Left lung (tissue), 10 donors: ENCODE measurements around the gene MYADML2. TPM values are rescaled to one million over a fixed set of nuclear protein-coding genes. Genes with fewer than 3 reads are reported as not detected.

ENCODE experiments used
- ATAC-seq: fragments of 200-7000 bp; cut with Tn5 transposase; one replicate; pipeline ENCODE4 v1.9.1; 2020; ENCODE audit warnings: moderate library complexity
- DNase-seq, 4 donors: peaks; one replicate each; pipeline ENCODE4 v3.0.0-alpha.2; 2013 to 2020
- H3K27ac ChIP-seq, 2 donors: fragments of 200-600 bp; sonication (generic) in 1 of 2; one replicate each; pipeline versions ENCODE4 v1.5.0 to v1.8.0; 2020 to 2021
- H3K27me3 ChIP-seq, 2 donors: fragments of 200-600 bp; sonication (generic) in 1 of 2; one replicate each; pipeline versions ENCODE4 v1.5.0 to v1.8.0; 2020 to 2021
- H3K36me3 ChIP-seq, 2 donors: fragments of 200-600 bp; sonication (generic) in 1 of 2; one replicate each; pipeline versions ENCODE4 v1.5.0 to v1.8.0; 2020 to 2021
- H3K4me1 ChIP-seq, 2 donors: fragments of 200-600 bp; one replicate each; pipeline ENCODE4 v1.8.0; 2021
- H3K4me3 ChIP-seq, 2 donors: fragments of 200-600 bp; sonication (generic) in 1 of 2; one replicate each; pipeline versions ENCODE4 v1.5.0 to v1.8.0; 2020 to 2021; ENCODE audit warnings: mild to moderate bottlenecking in 1 of 2
- H3K9me3 ChIP-seq, 2 donors: fragments of 200-600 bp; sonication (generic) in 1 of 2; one replicate each; pipeline versions ENCODE4 v1.5.0 to v1.8.0; 2020 to 2021
- CTCF ChIP-seq, 2 donors: fragments of 200-600 bp; sonication (generic) in 1 of 2; IDR thresholded peaks; one replicate each; pipeline versions ENCODE4 v1.5.0 to v1.8.0; 2021; ENCODE audit warnings: antibody characterized with exemption in 2 of 2
- intact Hi-C, 2 donors: fragments of 100-400 bp; cut with DNase I; formaldehyde crosslinking; loops; one replicate each; pipeline versions ENCODE4 v1.11.2 to v1.14.2; 2022
- polyA plus RNA-seq, 6 donors: library from polyadenylated mRNA; unstranded; fragments of 120-200 nt; gene quantifications; one replicate each; pipeline ENCODE4 v1.2.1, GENCODE V29; 2013; ENCODE audit not compliant: insufficient read length in 6 of 6
- total RNA-seq, 2 donors: library from RNA; stranded (reverse); fragmentation: NEBNext Ultra II Directional; extraction: Animal tissue kit (Norgen Biotek cat#: 25700); gene quantifications; one replicate each; pipeline ENCODE4 v1.2.1, GENCODE V29; 2021
- donor health status: DM: no; HTN: yes; CAD: no.
- donor health status: DM: no; HTN: no; CAD: no.

The MYADML2 gene
- total and polyA plus RNA-seq, 8 donors, result 0.08 to 0.20 (median 0.09) TPM; not detected in 3

- ATAC-seq, result no peak
- intact Hi-C loops, result no loop called here
- DNase-seq, result no peak
- Histone ChIP-seq H3K36me3 (no peaks in the 10 kb centered on the region), H3K4me3 (no peak overlapping the region), H3K27ac (no peak overlapping the region), H3K9me3 (peaks cover 0 to under 1% of the 10 kb centered on the region in 2 donors), H3K4me1 (peaks cover 18 to 32% of the 10 kb centered on the region in 2 donors), H3K27me3 (peaks cover 0 to 48% of the 10 kb centered on the region in 2 donors)
- no peak for TF ChIP-seq CTCF (IDR thresholded peaks at IDR 0.05)
Observed at GRCh38 chr17:81968396-81968745, 21.3 kb upstream of the MYADML2 start.

GRCh38 chr17:81967533-81968395 is 20.7 kb upstream of the MYADML2 start:
- TF ChIP-seq CTCF (IDR thresholded peaks at IDR 0.05), result no peak
- intact Hi-C loops, result no loop called here
- Histone ChIP-seq H3K27me3 (peaks cover 0 to 54% of the 10 kb centered on the region in 2 donors), H3K27ac (no peak overlapping the region), H3K9me3 (no peaks in the 10 kb centered on the region), H3K36me3 (no peaks in the 10 kb centered on the region), H3K4me3 (no peak overlapping the region), H3K4me1 (peaks cover 18 to 32% of the 10 kb centered on the region in 2 donors)
- DNase-seq (peak; percentile 68 to 92 (median 89)), ATAC-seq (peak; percentile 92)

GRCh38 chr17:81967244-81967532 is 20.2 kb upstream of the MYADML2 start:
- no peak for DNase-seq
- peaks cover 18 to 32% of the 10 kb centered on the region in 2 donors for H3K4me1 ChIP-seq
- H3K4me3 ChIP-seq, result no peak overlapping the region
- intact Hi-C loops, result no loop called here
- H3K9me3 ChIP-seq, result no peaks in the 10 kb centered on the region
- H3K27ac ChIP-seq, result no peak overlapping the region
- no peaks in the 10 kb centered on the region for H3K36me3 ChIP-seq
- no peak for TF ChIP-seq CTCF (IDR thresholded peaks at IDR 0.05)
- peak; percentile 5 for ATAC-seq
- H3K27me3 ChIP-seq, result peaks cover under 1 to 60% of the 10 kb centered on the region in 2 donors

GRCh38 chr17:81966343-81967243 is 19.6 kb upstream of the MYADML2 start:
- H3K27me3 ChIP-seq, result peaks cover 6 to 66% of the 10 kb centered on the region in 2 donors
- no peak overlapping the region for H3K27ac ChIP-seq

More at GRCh38 chr17:81966343-81967243, 19.6 kb upstream of the MYADML2 start:
- intact Hi-C loops, result no loop called here
- peak in 2 of 4 donors; percentile 84 to 92 for DNase-seq
- no peak for TF ChIP-seq CTCF (IDR thresholded peaks at IDR 0.05)
- Histone ChIP-seq H3K9me3 (no peaks in the 10 kb centered on the region), H3K4me1 (peaks cover 18 to 36% of the 10 kb centered on the region in 2 donors), H3K4me3 (no peak overlapping the region), H3K36me3 (no peaks in the 10 kb centered on the region)
- ATAC-seq, result peak; percentile 31
